OCI-LY1 (cell line): Measurements from ENCODE around the gene MAP3K7.

Experiments
- H2AFZ ChIP-seq: fragments of 200-600 bp; sonication (generic), shearing (Covaris generic); 2 replicates; pipeline ENCODE4 v1.6.0; 2014; ENCODE audit warnings: antibody characterized with exemption, mild to moderate bottlenecking, low read length
- H3F3A ChIP-seq: fragments of 200-600 bp; sonication (generic), shearing (Covaris generic); 2 replicates; pipeline ENCODE4 v1.6.0; 2014; ENCODE audit warnings: mild to moderate bottlenecking, antibody characterized with exemption, low read length, moderate library complexity; ENCODE audit not compliant: insufficient read depth
- H3K27ac ChIP-seq: fragments of 200-600 bp; sonication (generic); 2 replicates; pipeline ENCODE4 v1.5.1; 2014; ENCODE audit warnings: low read length, mixed run types, mild to moderate bottlenecking, low read depth; ENCODE audit not compliant: poor library complexity, severe bottlenecking
- H3K27me3 ChIP-seq: fragments of 200-600 bp; sonication (generic); 2 replicates; pipeline ENCODE4 v1.6.0; 2014; ENCODE audit warnings: antibody characterized with exemption, mild to moderate bottlenecking, low read length, moderate library complexity; ENCODE audit not compliant: insufficient read depth
- H3K36me3 ChIP-seq: fragments of 200-600 bp; sonication (generic); 2 replicates; pipeline ENCODE4 v1.6.1; 2014; ENCODE audit warnings: mild to moderate bottlenecking, antibody characterized with exemption, low read length, moderate library complexity, mixed read lengths; ENCODE audit not compliant: insufficient read depth
- H3K4me1 ChIP-seq: fragments of 200-600 bp; sonication (generic); 2 replicates; pipeline ENCODE4 v1.5.1; 2014; ENCODE audit warnings: mild to moderate bottlenecking, low read length, moderate library complexity; ENCODE audit not compliant: insufficient read depth, severe bottlenecking
- H3K4me2 ChIP-seq: fragments of 200-600 bp; sonication (generic), shearing (Covaris generic); 2 replicates; pipeline ENCODE4 v1.6.1; 2014; ENCODE audit warnings: low read length
- H3K4me3 ChIP-seq: fragments of 200-600 bp; sonication (generic); 2 replicates; pipeline ENCODE4 v1.5.1; 2014; ENCODE audit warnings: low read length, low read depth, mild to moderate bottlenecking, mixed read lengths; ENCODE audit not compliant: poor library complexity, severe bottlenecking
- H3K79me2 ChIP-seq: fragments of 200-600 bp; shearing (Covaris generic); 2 replicates; pipeline ENCODE4 v1.6.1; 2016; ENCODE audit warnings: mixed run types, low read length, mixed read lengths; ENCODE audit not compliant: insufficient read depth
- H3K9ac ChIP-seq: fragments of 200-600 bp; sonication (generic), shearing (Covaris generic); 2 replicates; pipeline ENCODE4 v1.6.1; 2014; ENCODE audit warnings: mild to moderate bottlenecking, low read length, mixed read lengths
- H3K9me2 ChIP-seq: fragments of 200-600 bp; sonication (generic), shearing (Covaris generic); 2 replicates; pipeline ENCODE4 v1.6.1; 2014; ENCODE audit warnings: low read depth, mild to moderate bottlenecking, low read length, mixed read lengths
- H3K9me3 ChIP-seq: fragments of 200-600 bp; shearing (Covaris generic); 2 replicates; pipeline ENCODE4 v1.6.1; 2014; ENCODE audit warnings: low read length, mixed read lengths
- H4K20me1 ChIP-seq: fragments of 200-600 bp; sonication (generic), shearing (Covaris generic); 2 replicates; pipeline ENCODE4 v1.6.0; 2016; ENCODE audit warnings: mild to moderate bottlenecking, low read length; ENCODE audit not compliant: insufficient read depth
- EZH2 ChIP-seq: fragments of 200-600 bp; sonication (generic), shearing (Covaris generic); IDR thresholded peaks from 2 replicates; pipeline ENCODE4 v1.8.0; 2017; ENCODE audit warnings: borderline replicate concordance, mixed run types, mild to moderate bottlenecking, antibody characterized with exemption, low read length, moderate library complexity, mixed read lengths
- TF ChIP-seq, protein P1 (sequence below): fragments of 200-600 bp; sonication (generic), shearing (Covaris generic); IDR thresholded peaks from 2 replicates; pipeline ENCODE4 v1.5.1; 2017; ENCODE audit warnings: mild to moderate bottlenecking, antibody characterized with exemption, low read length, moderate library complexity, mixed read lengths

MAP3K7 gene

DNA sequence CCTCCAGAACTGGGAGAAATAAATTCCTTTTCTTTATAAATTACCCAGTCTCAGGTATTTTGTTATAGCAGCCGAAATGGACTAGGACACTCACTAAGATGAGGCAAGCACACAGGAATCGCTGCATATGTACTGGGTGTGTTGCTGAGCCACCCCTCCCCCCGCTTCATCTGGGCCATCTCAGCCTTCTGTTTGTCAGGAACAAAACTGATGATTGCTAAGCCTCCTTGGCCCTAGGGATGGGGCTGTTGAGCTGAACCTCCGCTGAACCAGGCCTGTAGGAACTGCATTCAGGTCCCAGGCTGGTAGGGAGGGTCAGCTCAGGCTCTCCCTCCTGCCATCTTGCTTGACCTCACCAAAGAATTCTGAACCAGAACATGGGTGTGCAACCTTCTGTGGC lies 108.6 kb downstream of the MAP3K7 start:
- H4K20me1 ChIP-seq, result no peaks in the 10 kb centered on the region
- H3K36me3 ChIP-seq, result no peaks in the 10 kb centered on the region
- H2AFZ ChIP-seq, result no peak overlapping the region
- peak overlapping the region; percentile 93 for H3K27ac ChIP-seq
- H3K4me1 ChIP-seq, result peaks cover 60% of the 10 kb centered on the region
- no peaks in the 10 kb centered on the region for H3K79me2 ChIP-seq
- H3K9me2 ChIP-seq, result no peaks in the 10 kb centered on the region
- H3K9ac ChIP-seq, result peak overlapping the region; percentile 19; the same call in 1 of the 2 replicates
- no peaks in the 10 kb centered on the region for H3K27me3 ChIP-seq
- H3K4me2 ChIP-seq, result peak overlapping the region; percentile 61
- 0 out of 2 replicates have a peak, but pooled peaks cover 3% of the 10 kb centered on the region for H3K9me3 ChIP-seq
- H3F3A ChIP-seq, result no peaks in the 10 kb centered on the region
- no peak for TF ChIP-seq EZH2
- TF ChIP-seq, protein P1, sequence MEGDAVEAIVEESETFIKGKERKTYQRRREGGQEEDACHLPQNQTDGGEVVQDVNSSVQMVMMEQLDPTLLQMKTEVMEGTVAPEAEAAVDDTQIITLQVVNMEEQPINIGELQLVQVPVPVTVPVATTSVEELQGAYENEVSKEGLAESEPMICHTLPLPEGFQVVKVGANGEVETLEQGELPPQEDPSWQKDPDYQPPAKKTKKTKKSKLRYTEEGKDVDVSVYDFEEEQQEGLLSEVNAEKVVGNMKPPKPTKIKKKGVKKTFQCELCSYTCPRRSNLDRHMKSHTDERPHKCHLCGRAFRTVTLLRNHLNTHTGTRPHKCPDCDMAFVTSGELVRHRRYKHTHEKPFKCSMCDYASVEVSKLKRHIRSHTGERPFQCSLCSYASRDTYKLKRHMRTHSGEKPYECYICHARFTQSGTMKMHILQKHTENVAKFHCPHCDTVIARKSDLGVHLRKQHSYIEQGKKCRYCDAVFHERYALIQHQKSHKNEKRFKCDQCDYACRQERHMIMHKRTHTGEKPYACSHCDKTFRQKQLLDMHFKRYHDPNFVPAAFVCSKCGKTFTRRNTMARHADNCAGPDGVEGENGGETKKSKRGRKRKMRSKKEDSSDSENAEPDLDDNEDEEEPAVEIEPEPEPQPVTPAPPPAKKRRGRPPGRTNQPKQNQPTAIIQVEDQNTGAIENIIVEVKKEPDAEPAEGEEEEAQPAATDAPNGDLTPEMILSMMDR, result peak; percentile 32; the same call in 1 of the 2 replicates
- no peak overlapping the region for H3K4me3 ChIP-seq

DNA sequence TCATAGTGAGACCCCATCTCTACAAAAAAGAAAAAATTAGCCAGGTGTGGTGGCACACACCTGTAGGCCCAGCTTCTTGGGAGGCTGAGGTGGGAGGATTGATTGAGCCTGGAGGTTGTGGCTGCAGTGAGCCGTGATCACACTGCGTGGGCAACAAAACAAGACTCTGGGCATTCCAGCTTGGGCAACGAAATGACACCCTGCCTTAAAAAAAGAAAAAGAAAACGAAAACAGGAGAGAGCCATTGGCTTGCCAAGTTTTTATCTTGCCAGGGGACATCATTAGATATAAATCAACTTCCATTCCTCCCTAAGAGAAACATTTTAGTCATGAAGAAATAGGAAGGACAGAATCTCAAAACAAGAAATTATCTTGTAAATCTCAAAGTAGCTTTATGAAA lies 109.5 kb downstream of the MAP3K7 start:
- TF ChIP-seq, protein P1, result no peak
- TF ChIP-seq EZH2, result no peak

DNA sequence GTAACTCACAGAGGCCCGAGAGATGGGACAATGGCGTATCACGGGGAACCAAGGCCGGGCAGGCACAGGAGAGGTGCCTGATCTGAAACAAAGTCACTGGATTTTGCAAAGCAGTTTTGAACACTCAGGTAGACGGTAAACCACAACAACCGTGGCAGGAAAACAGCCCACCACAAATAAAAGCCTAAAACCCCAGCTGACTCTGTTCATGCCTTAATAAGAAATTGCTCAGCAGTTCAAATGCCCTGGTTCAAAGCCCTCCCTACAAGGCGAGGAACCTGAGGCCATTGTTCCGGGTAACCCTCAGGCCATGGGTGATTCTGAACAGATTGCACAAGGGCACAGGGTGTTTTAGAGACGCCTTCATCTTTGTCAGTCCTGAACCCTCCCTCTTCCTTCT lies 114.2 kb downstream of the MAP3K7 start:
- Histone ChIP-seq H3K36me3 (no peaks in the 10 kb centered on the region), H3K4me1 (peaks cover 70% of the 10 kb centered on the region), H3K9me2 (no peaks in the 10 kb centered on the region), H3K9ac (peak overlapping the region; percentile 48), H3K79me2 (no peaks in the 10 kb centered on the region), H3K9me3 (no peaks in the 10 kb centered on the region), H3K27ac (peak overlapping the region; percentile 93), H3K27me3 (no peaks in the 10 kb centered on the region), H4K20me1 (no peaks in the 10 kb centered on the region), H3K4me3 (no peak overlapping the region), H3K4me2 (peak overlapping the region; percentile 61), H2AFZ (0 out of 2 replicates have a peak overlapping the region, but pooled peaks have one; percentile 4), H3F3A (no peaks in the 10 kb centered on the region)
- no peak for TF ChIP-seq EZH2
- TF ChIP-seq, protein P1, result no peak

More for the DNA sequence above, 109.5 kb downstream of the MAP3K7 start:
- peak overlapping the region; percentile 93 for H3K27ac ChIP-seq
- peaks cover 70% of the 10 kb centered on the region for H3K4me1 ChIP-seq
- H3K9me2 ChIP-seq, result no peaks in the 10 kb centered on the region
- no peaks in the 10 kb centered on the region for H3K79me2 ChIP-seq
- no peaks in the 10 kb centered on the region for H3K27me3 ChIP-seq
- no peaks in the 10 kb centered on the region for H3K36me3 ChIP-seq
- H3F3A ChIP-seq, result no peaks in the 10 kb centered on the region
- no peaks in the 10 kb centered on the region for H3K9me3 ChIP-seq
- no peak overlapping the region for H3K9ac ChIP-seq
- H4K20me1 ChIP-seq, result no peaks in the 10 kb centered on the region
- H3K4me3 ChIP-seq, result no peak overlapping the region
- no peak overlapping the region for H2AFZ ChIP-seq
- peak overlapping the region; percentile 42; the same call in 1 of the 2 replicates for H3K4me2 ChIP-seq
